Stimulated activated CD8-positive, alpha-beta memory T cell treated with anti-CD3 and anti-CD28 coated beads, Interleukin-12 subunit alpha, Interleukin-12 subunit beta, amount 100 ng/mL, for 24 hours (primary cell): ENCODE measurements around the gene MAP4K3.
A peak's percentile ranks its signal among the peaks of the same experiment; 100 is the strongest.

Source experiments
- DNase-seq: peaks from one replicate; pipeline ENCODE4 v3.0.0-alpha.2; 2020; ENCODE audit errors: extremely low read depth

MAP4K3 gene

GRCh38 chr2:39436592-39437521, at the start of gene MAP4K3:
Gene MAP4K3, minus strand, starts transcription at chr2:39437285. Its CDS starts 298 bp downstream, at chr2:39436987.
- DNase-seq = peak; percentile 52

- DNase-seq = no peak
These were observed 49.0 kb upstream of the MAP4K3 start for GRCh38 chr2:39486071-39486470.

DNA sequence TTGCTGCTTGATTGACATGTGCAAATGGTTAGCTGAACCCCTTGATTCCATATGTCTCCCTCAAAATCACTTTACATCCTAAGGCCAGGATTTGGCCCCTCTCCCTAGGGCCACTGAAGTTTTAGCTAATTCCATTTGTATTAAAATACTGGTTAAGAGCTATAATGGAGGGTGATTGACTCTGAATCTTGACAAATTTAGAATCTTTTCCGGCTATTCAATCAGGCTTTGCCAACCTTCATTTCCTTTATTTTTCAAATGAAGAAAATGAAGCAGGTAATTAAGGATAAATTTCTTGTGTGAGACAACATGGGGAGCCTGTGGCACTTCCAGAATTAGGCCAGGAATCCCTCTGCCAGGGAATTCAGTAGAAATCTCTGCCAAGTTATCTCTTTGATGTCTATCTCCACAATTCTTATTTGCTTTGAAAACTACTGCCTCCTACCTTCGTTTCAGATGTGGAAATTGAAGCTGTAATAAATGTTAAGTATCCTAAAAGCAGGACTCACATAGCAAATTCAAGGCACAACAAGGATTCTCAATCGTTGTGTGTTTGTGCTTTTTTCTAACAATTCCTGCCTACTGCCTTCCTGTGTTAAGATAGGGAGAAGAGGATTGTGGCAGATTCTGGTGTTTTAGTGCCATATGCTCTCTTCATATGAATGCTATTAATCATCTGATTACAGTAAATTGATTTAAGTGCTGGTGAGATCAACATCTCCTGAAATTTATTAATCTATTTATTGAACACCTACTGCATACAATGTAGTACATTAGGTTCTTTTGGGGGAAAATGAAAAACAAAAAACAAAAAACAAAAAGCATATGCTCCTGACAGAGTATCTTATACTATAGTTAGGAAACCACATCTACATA, 47.8 kb upstream of the MAP4K3 start:
- DNase-seq = no peak

DNA sequence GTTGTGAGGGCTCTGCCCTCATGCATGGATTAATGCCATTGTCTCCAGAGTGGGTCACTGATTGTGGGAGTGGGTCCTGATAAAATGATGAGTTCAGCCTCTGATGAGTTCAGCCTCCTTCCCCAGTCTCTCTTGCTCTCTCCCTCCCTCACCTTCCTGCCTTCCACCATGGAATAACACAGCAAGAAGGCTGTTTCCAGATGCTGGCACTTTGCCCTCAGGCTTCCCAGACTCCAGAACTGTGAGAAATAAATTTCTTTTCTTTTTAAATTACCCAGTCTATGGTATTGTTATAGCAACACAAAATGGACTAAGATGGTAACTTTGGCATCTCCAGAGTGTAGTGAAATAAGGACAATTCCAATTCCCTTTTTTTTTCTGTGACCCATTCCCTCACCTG, 47.1 kb upstream of the MAP4K3 start:
- no peak for DNase-seq

DNA sequence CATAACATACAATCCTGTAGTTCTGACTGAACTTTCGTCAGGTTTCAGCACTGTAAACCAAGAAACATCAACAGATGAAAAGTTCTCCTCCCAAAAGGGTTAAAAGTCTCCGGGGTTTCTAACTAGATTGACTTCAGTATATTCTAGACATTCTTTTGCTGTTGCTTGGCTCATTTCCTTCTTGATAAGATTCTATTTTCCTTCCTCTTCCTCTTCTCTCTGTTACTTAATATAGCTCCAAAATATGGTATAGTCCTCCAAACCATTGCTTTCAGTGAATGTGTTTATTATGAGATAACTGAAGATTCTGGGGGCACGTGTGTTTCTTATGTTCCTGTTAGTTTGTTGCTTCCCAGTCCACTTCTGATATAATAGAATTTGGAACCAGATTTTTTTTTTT, 46.4 kb upstream of the MAP4K3 start:
- no peak for DNase-seq

DNA sequence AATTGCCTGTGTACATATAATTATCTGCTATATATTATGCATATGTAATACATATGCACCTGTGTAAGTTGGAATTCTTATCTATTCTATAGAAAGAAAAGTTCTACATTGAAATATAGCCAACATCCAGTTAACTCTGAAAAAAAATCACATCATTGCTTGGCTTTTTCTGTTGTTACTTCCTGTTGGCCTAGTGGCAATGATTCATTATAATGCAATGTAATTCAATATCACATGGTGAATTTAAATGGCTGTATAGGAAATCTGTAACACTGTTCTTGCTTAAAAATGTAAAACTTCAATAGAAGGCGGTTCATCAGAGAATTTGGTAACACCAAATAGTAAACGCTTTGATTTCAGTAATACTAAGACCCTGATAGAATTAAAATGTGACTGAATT, 44.5 kb upstream of the MAP4K3 start:
- no peak for DNase-seq

DNA sequence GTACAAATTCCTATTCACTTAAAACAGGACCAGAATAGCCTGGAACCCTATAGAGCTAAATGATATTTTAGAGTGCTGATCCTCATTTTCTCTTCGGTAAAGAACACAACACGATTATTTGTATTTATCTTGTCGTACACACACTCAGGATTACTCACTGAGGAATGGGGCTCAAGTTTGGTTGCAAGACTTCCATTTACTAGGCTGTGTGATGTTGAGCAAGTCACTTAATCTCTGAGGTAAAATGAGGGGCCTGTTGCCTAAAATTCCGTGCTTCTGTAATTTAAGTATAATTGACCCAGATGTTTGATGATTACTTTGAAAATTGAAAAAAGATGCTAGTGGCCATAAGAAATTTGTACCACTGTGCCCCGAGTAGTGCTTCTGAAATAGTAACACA, 42.6 kb upstream of the MAP4K3 start:
- DNase-seq = no peak

- DNase-seq = no peak
These were observed 42.1 kb upstream of the MAP4K3 start for GRCh38 chr2:39479053-39479670.

DNA sequence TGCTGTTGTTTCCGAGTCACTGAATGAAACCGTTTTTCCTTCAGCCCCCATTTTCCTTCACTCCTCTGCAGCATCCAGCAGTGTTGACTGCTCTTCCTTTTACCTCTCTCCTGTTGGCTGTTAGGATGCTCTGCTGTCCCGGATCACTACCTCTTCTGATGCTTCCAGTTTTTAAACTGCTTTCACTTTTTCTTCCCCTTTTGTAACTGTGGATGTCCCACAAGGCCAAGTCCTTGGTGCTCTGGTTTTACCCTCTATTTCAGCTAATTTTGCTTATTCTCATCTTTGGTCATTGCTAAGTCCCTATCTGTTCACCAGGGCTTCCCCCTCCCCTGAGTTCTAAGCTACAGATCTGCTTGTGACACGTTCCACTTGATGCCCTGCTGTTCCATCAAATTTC, 39.4 kb upstream of the MAP4K3 start:
- DNase-seq = no peak

DNA sequence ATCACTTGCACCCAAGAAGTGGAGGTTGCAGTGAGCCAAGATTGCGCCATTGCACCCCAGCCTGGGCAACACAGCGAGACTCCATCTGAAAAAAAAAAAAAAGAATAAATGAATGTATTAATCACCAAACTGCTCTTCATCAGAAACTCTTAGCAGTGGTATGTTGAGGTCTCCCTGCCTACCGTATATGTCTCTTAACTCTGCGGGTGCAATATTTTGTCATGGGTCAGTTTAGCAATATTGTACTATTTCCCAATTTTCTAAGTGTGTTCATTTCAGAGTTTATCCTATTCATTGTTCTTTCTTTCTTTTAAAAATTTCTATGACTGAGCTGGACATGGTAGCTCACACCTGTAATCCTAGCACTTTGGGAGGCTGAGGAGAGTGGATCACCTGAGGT, 37.9 kb upstream of the MAP4K3 start:
- DNase-seq = no peak

- no peak for DNase-seq
These were observed 33.5 kb upstream of the MAP4K3 start for GRCh38 chr2:39470580-39470979.

GRCh38 chr2:39469807-39470206, 32.7 kb upstream of the MAP4K3 start:
- DNase-seq = no peak

DNA sequence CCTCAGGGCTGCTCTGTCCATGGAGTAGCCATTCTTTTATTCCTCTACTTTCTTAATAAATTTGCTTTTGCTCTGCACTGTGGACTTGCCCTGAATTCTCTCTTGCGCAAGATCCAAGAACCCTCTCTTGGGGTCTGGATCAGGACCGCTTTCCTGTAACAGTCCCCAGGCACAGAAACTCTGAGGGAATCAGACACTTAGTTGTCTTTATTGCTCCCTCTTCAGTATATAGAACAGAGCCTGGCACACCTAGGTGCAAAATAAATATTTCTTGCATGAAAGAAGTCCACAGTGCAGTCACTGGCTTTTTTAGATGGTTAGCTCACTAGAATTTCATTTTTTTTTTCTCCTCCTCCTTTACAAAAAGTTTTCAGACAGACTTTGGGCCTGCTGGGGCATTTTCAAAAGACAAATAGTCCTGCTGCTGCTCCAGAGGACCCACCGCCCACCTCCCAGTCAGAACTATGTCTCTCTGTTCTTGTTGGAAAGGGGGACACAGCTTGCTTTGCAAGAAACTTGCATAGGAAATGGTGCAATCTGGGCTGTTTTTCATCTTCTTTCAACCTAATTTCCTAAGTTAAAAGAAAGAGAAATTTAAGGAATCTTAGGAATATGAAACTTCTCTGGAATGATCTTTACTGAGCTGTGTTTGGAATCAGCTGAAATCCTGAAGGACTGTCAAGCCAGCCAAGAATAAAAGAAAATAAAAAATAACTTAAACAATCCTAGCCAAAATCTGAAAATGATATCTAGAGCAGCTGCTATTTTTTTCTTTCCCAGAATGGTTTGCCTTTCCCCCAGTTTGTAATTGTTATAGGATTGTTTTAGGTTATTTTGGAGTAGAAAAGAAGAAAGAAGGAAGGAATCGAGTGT, 31.7 kb upstream of the MAP4K3 start:
- no peak for DNase-seq

GRCh38 chr2:39466311-39466710, 29.2 kb upstream of the MAP4K3 start:
- no peak for DNase-seq

- DNase-seq = no peak
These were observed 27.8 kb upstream of the MAP4K3 start for GRCh38 chr2:39464864-39465263.

DNA sequence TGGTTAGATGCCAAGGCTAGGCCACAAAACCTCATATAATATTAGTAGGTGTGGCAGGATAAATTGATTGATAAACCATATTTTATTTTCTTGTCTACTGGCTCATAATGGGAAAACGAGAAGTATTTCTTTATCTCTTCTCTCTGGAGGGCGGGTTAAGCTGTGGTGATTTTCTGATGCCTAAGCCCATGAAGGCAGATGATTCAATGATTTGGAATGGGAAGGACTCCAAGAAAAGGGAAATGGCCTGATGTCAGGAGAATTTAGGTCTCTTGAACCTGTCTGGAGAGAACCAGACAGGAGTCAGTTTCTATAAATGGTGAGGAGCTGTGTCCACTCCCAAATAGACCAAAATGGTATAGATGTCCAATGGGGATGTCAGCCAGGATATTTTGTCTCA, 18.7 kb upstream of the MAP4K3 start:
- no peak for DNase-seq

- no peak for DNase-seq
These were observed 15.3 kb upstream of the MAP4K3 start for GRCh38 chr2:39452396-39452795.

- no peak for DNase-seq
These were observed 14.9 kb upstream of the MAP4K3 start for GRCh38 chr2:39451954-39452353.

DNA sequence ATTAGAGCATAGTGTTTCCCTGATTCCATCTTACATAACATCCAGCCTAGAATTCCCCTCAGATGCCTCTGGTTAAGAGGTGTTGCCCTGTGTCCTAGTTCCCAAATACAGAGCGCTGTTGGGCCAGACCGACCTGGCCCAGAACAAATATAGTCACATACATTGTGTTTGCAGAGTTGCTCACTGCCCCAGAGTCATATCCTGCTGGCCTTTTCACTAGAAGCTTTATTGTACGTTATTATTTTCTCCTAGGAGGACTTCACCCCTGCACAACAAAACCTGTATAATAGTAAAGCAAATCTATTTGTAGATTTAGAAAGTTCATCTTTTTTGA, 11.1 kb upstream of the MAP4K3 start:
- DNase-seq = no peak

GRCh38 chr2:39447266-39448168, 10.4 kb upstream of the MAP4K3 start:
- DNase-seq = no peak
